NOMO-1 treated with DMSO at 0.1 percent for 48 hours (cell line): ENCODE measurements around the gene FUT8.
"Not testable (repeated sequence)": the region's sequence is repeated elsewhere in the genome, so short reads cannot be mapped to it uniquely, and the experiment has no call there.

ENCODE experiments used
- DNase-seq: peaks from one replicate; lab custom pipeline; 2025; ENCODE audit not compliant: unreplicated experiment; lab: John Stamatoyannopoulos, UW

FUT8 gene

DNA sequence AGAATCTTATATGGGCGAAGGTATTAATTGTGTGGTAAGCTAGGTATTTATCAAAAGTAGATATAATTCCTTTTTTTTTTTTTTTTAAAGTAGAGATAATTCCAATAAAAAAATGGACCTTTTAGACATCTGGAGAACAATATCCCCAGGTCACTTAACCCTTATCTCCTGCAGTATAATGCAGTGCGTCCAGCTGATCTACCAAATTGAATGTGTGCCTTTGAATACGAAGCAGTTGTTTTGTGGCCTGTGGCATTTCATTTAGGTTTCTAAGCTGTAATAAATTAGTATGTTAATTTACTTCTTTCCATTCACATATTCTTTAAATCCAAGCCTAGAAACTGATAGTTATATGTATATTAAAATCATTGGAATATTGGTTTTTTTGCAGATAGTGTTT, 3.1 kb downstream of the FUT8 start:
- no peak for DNase-seq

DNA sequence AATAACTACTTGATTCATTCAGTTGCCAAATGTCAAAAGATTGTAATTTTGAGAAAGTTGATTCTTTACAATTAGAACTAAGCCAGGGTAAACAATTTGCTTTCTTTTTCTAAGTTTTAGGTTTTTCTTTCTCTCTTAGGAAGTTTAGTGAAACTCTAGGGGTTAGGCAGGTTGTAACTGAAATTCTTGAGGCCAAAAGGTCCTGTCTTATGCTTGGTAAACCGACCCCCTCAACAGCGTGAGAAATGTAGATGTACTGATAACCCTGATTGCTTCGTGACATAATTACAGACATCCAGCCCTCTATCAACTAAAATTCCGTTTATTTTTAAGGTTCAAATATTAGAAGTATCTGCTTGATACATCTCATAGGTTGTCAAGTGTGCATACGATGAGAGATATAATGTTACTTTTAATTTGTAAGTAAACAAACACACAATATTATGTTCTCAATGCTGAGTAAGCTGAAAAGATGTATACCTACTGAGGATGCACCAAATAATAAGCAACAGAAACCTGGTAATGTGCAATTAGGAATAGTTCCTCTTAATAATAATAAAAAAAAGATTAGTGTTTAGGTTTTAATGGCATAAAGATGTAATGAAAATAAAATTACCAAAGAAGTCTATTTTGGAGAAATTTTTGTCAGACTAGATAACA, 7.2 kb downstream of the FUT8 start:
- no peak for DNase-seq

GRCh38 chr14:65421201-65421981, 8.9 kb downstream of the FUT8 start:
- DNase-seq: no peak

GRCh38 chr14:65422088-65422834, 9.7 kb downstream of the FUT8 start:
- DNase-seq: no peak

DNA sequence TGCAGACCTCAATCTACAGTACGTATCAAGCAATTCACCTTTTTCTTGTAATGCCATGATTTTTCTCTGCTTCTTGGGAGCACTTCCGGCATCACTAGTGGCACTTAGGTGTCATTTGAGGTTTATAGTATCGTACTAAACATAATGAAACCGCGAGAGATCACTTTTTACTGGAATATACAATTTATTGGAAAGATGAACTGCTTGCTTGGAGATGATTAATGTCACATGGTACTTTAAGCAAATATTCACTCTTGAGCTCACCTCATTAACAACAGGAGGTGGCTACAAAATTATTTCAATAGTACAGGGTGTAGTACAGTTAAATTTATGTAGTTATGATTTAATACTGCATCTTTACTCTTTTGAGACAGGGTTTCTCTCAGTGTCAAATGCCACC, 11.5 kb downstream of the FUT8 start:
- no peak for DNase-seq

DNA sequence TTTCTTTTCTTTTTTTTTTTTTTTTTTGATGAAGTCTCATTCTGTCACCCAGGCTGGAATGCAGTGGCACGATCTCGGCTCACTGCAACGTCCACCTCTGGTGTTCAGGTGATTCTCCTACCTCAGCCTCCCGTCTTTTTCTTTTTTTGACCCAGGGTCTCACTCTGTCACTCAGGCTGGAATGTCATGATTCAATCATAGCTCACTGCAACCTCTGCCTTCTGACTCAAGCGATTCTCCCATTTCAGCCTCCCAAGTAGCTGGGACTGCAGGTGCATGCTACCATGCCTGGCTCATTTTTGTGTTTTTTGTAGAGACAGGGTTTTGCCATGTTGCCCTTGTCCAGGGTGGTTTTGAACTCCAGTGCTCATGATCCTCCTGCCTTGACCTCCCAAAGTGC, 12.0 kb downstream of the FUT8 start:
- DNase-seq: no peak

DNA sequence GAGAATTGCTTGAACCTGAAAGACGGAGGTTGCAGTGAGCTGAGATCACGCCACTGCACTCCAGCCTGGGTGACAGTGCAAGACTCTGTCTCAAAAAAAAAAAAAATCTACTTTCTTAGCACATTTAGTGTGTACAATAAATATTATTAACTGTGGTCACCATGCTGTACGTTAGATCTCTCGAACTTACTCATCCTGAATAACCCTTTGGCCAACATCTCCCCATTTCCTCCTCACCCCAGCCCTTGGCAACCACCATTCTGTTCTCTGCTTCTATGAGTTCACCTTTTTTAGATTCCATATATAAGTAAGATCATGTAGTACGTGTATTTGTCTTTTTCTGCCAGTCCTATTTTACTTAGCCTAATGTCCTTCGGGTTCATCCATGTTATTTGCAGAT, 13.4 kb downstream of the FUT8 start:
- no peak for DNase-seq

DNA sequence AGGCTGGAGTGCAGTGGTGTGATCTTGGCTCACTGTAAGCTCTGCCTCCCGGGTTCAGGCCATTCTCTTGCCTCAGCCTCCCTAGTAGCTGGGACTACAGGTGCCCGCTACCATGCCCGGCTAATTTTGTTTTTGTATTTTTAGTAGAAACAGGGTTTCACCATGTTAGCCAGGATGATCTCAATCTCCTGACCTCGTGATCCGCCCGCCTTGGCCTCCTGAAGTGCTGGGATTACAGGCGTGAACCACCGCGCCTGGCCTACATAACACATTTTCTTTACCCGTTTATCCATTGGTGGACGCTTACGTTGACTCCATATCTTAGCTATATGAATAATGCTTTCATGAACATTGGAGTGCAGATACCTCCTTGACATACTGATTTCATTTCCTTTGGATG, 14.4 kb downstream of the FUT8 start:
- DNase-seq: not testable (repeated sequence)

- no peak for DNase-seq
These were observed 16.2 kb downstream of the FUT8 start for GRCh38 chr14:65428691-65429090.

DNA sequence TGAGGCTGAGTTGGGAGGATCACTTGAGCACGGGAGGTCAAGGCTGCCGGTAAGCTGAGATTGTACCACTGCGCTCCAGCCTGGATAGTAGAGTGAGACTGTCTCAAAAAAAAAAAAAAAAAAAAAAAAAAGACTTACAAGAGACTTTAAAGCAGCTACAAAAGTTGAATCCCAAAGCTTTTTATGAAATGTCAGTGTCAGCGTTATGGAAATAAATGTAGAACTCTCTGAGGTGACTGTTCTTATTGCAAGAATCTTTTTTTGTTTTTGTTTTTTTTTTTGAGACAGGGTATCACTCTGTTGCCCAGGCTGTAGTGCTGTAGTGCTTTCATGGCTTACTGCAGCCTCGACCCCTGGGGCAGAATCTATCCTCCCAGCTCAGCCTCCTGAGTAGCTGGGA, 17.2 kb downstream of the FUT8 start:
- no peak for DNase-seq

DNA sequence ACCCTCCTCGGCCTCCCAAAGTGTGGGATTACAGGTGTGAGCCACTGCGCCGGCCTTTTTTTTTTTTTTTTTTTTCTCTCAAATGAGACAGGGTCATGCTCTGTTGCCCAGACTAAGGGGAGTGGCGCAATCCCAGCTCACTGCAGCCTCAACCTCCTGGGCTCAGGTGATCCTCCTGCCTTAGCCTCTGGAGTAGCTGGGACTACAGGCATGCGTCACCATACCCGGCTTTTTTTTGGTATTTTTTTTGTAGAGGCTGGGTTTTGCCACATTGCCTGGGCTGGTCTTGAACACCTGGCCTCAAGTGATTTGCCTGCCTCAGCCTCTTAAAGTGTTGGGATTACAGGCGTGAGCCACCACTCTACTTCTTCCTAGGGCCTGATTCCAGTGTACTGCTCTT, 18.7 kb downstream of the FUT8 start:
- DNase-seq: no peak

GRCh38 chr14:65431951-65432350, 19.4 kb downstream of the FUT8 start:
- no peak for DNase-seq

- no peak for DNase-seq
These were observed 19.9 kb downstream of the FUT8 start for GRCh38 chr14:65432361-65432948.

GRCh38 chr14:65433157-65433556, 20.6 kb downstream of the FUT8 start:
- no peak for DNase-seq

GRCh38 chr14:65433646-65434045, 21.1 kb downstream of the FUT8 start:
- no peak for DNase-seq

DNA sequence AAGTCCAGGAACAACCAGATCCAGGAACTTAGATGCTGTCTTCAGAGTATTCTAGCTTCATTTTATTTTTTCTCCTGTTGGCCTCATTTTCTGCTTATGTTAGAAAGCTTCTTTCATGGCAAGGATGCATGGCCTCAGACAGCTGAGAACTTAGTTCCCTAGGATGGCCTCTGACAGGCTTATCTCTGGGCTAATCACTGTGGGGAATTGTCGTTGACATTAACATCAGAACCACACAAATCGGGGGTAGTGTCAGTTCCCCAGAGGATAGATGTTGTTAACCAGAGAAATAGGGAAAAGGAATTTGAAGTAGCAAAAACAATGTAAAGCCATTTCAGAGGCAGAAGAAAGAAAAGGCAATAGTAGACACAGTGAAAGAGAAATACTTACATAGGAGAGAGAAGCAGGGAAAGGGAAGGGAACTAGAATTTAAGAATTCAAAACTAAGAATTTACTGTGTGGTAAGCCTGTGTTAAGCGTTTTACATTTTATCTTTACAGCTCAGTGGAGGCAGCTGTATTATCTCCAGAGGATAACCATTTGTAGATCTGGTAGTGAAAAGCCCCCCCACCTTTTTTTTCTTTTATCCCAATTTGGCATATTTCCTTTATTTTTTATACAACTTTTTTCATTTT, 21.8 kb downstream of the FUT8 start:
- DNase-seq: no peak

DNA sequence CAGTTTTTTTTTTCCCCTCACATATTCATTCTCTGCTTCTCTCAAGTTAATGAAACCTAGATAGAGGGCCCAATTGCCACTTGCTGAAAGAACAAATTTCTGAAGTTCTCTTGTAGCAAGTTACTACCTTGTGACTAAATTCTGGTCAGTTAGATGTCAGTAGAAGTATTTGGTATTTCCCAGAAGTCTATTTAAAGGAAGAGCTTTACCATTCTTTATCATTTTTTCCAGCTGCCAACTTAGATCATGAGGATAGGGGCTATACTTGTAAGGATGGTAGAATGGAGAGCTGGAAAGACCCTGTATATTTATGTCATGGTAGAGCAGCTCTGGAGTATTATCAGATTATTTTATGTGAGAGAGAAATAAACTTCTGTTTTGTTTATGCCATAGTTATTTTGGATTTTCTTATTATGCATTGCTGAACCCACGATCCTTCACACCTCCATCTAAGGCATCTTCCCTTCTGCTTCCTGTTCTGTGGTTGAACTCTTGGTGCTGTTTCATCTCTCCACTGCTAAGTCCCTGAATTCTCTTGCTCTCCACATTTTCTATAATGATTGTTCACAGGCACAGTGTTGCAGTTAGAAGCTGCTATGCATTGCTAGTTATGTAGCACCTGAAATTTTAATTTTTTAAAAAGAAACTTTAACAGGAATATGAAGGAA, 25.9 kb downstream of the FUT8 start:
- no peak for DNase-seq

- DNase-seq: no peak
These were observed 26.6 kb downstream of the FUT8 start for GRCh38 chr14:65439117-65439516.

- DNase-seq: no peak
These were observed 27.7 kb downstream of the FUT8 start for GRCh38 chr14:65440230-65440629.

- no peak for DNase-seq
These were observed 31.7 kb downstream of the FUT8 start for GRCh38 chr14:65444230-65444629.

GRCh38 chr14:65446159-65446558, 33.6 kb downstream of the FUT8 start:
- no peak for DNase-seq
